GM12878 (cell line): Measurements from ENCODE around the gene CFAP90. TPM values are rescaled to one million over a fixed set of nuclear protein-coding genes. Genes with fewer than 3 reads are reported as not detected.

Source experiments
- ATAC-seq: fragments of 200-7000 bp; cut with Tn5 transposase; 3 replicates; pipeline ENCODE4 v1.9.1; 2020; ENCODE audit warnings: mild to moderate bottlenecking, moderate library complexity
- BruUV-seq: library from RNA; stranded (reverse); fragments of 400-500 nt; replicated peaks from 2 replicates; lab custom pipeline; 2021; lab: Mats Ljungman, UMichigan
- CTCF ChIA-PET: fragments of 300-600 bp; sonication (Branson Sonifier 250); formaldehyde crosslinking; extraction: SDS; loops from one replicate; lab custom pipeline; 2021; ENCODE audit warnings: inconsistent platforms; lab: Yijun Ruan, JAX
- POLR2A ChIA-PET: fragments of 350-600 bp; formaldehyde crosslinking; extraction: SDS; loops from one replicate; lab custom pipeline; 2021; ENCODE audit warnings: inconsistent platforms; lab: Charles Lee
- RAD21 ChIA-PET: fragments of 300-600 bp; sonication (Branson Sonifier 250); formaldehyde crosslinking; loops from one replicate; lab custom pipeline; 2023; ENCODE audit warnings: antibody characterized with exemption; ENCODE audit not compliant: unreplicated experiment; lab: Charles Lee
- SMC1A ChIA-PET: fragments of 300-600 bp; sonication (Branson Sonifier 250); formaldehyde crosslinking; loops from one replicate; lab custom pipeline; 2023; ENCODE audit not compliant: unreplicated experiment, uncharacterized antibody; lab: Charles Lee
- DNase-seq: peaks from one replicate; pipeline ENCODE4 v3.0.0-alpha.2; 2011; ENCODE audit warnings: low read depth, low spot score
- FAIRE-seq: peaks from 3 replicates; lab custom pipeline; 2011; peaks lifted over from hg19 to GRCh38; lab: Jason Lieb, UNC
- H2AFZ ChIP-seq: 2 replicates; pipeline ENCODE4 v1.6.0; 2011; ENCODE audit warnings: low read depth, low read length, control low read depth; ENCODE audit not compliant: control insufficient read depth
- H3K27ac ChIP-seq: 2 replicates; pipeline ENCODE4 v1.5.1; 2011; ENCODE audit warnings: control low read depth; ENCODE audit not compliant: control insufficient read depth, insufficient read depth
- H3K27me3 ChIP-seq, 2 experiments: replicated peaks in 1 of 2; 2 replicates each; pipeline versions ENCODE4 v1.6.0 to v1.6.1; 2011; ENCODE audit warnings: low read length in 1 of 2; ENCODE audit not compliant: control insufficient read depth in 2 of 2, insufficient read depth in 2 of 2
- H3K36me3 ChIP-seq, 2 experiments: 2 replicates each; pipeline ENCODE4 v1.5.1; 2011; ENCODE audit warnings: low read length in 1 of 2; ENCODE audit not compliant: control insufficient read depth in 2 of 2, insufficient read depth in 2 of 2
- H3K4me1 ChIP-seq: 2 replicates; pipeline ENCODE4 v1.6.1; 2011; ENCODE audit warnings: mild to moderate bottlenecking, low read length, moderate library complexity, mixed read lengths; ENCODE audit not compliant: control insufficient read depth, insufficient read depth
- H3K4me2 ChIP-seq: 2 replicates; pipeline ENCODE4 v1.6.0; 2011; ENCODE audit warnings: control low read depth; ENCODE audit not compliant: control insufficient read depth, insufficient read depth
- H3K4me3 ChIP-seq: fragments of 200-600 bp; sonication (generic); 2 replicates; pipeline ENCODE4 v1.5.1; 2016
- H3K79me2 ChIP-seq: 2 replicates; pipeline ENCODE4 v1.6.0; 2011; ENCODE audit warnings: low read length; ENCODE audit not compliant: control insufficient read depth, insufficient read depth
- H3K9ac ChIP-seq: 2 replicates; pipeline ENCODE4 v1.8.0; 2011; ENCODE audit warnings: low read length, control low read depth, mixed read lengths; ENCODE audit not compliant: control insufficient read depth, insufficient read depth
- H3K9me3 ChIP-seq: replicated peaks from 3 replicates; pipeline ENCODE4 v1.5.1; 2011; ENCODE audit warnings: mild to moderate bottlenecking, low read length; ENCODE audit not compliant: control insufficient read depth, insufficient read depth
- H4K20me1 ChIP-seq: 2 replicates; pipeline ENCODE4 v1.6.0; 2011; ENCODE audit not compliant: control insufficient read depth, insufficient read depth
- ETV6 ChIP-seq, 2 experiments: fragments of 450-650 bp in 1 of 2; IDR thresholded peaks in 1 of 2; conservative IDR thresholded peaks in 1 of 2; 2 replicates each; pipeline ENCODE4 v1.6.1; 2014; ENCODE audit warnings: antibody characterized with exemption in 1 of 2, borderline replicate concordance in 1 of 2, low read depth in 1 of 2, mild to moderate bottlenecking in 1 of 2, moderate library complexity in 1 of 2
- JUNB ChIP-seq: IDR thresholded peaks from 2 replicates; pipeline ENCODE4 v1.6.1; 2016; ENCODE audit warnings: antibody characterized with exemption, mild to moderate bottlenecking
- NBN ChIP-seq: fragments of 450-650 bp; IDR thresholded peaks from 2 replicates; pipeline ENCODE4 v1.6.1; 2016
- POLR2A ChIP-seq: IDR thresholded peaks from 2 replicates; pipeline ENCODE4 v1.6.1; 2011; ENCODE audit warnings: low read depth, mild to moderate bottlenecking, low read length
- POLR2AphosphoS5 ChIP-seq: IDR thresholded peaks from 2 replicates; pipeline ENCODE4 v1.6.1; 2011; ENCODE audit warnings: mild to moderate bottlenecking, low read length, inconsistent platforms
- RAD21 ChIP-seq: IDR thresholded peaks from 2 replicates; pipeline ENCODE4 v1.6.1; 2011; ENCODE audit warnings: mild to moderate bottlenecking, low read depth, low read length, moderate library complexity; ENCODE audit not compliant: insufficient read depth
- SPI1 ChIP-seq: IDR thresholded peaks from 2 replicates; pipeline ENCODE4 v1.6.1; 2011; ENCODE audit warnings: low read depth, mild to moderate bottlenecking, low read length, moderate library complexity, borderline replicate concordance; ENCODE audit not compliant: insufficient read depth
- SRF ChIP-seq, 2 experiments: IDR thresholded peaks; 2 replicates each; pipeline ENCODE4 v1.6.1; 2011; ENCODE audit warnings: low read depth in 2 of 2, low read length in 2 of 2, mild to moderate bottlenecking in 1 of 2, moderate library complexity in 1 of 2
- STAT1 ChIP-seq: fragments of 450-650 bp; conservative IDR thresholded peaks from 2 replicates; pipeline ENCODE4 v1.6.1; 2014; ENCODE audit warnings: antibody characterized with exemption, mild to moderate bottlenecking
- SUPT20H ChIP-seq: IDR thresholded peaks from 2 replicates; pipeline ENCODE4 v1.6.1; 2011; ENCODE audit warnings: low read depth, mild to moderate bottlenecking, low read length, moderate library complexity, borderline replicate concordance; ENCODE audit not compliant: control insufficient read depth
- TCF7 ChIP-seq: IDR thresholded peaks from 2 replicates; pipeline ENCODE4 v1.6.1; 2014; ENCODE audit warnings: antibody characterized with exemption, borderline replicate concordance
- WGBS: methylation state at CpG from one replicate; pipeline ENCODE4 v1.1.6; 2016; ENCODE audit warnings: low lambda C conversion rate; ENCODE audit not compliant: insufficient replicate concordance, insufficient coverage; ENCODE audit errors: missing lambda C conversion rate; 5-methylcytosine and 5-hydroxymethylcytosine counted together
- in situ Hi-C: fragments of 300-500 bp; cut with MboI; formaldehyde crosslinking; loops from 9 replicates; pipeline ENCODE4 v1.14.3; 2018; ENCODE audit warnings: mixed read lengths
- intact Hi-C: fragments of 100-400 bp; cut with micrococcal nuclease; formaldehyde crosslinking; loops from one replicate; pipeline ENCODE4 v1.14.2; 2022; ENCODE audit not compliant: unreplicated experiment
- polyA plus RNA-seq, 11 experiments: library from polyadenylated mRNA; depleted of rRNA in 4 of 11; unstranded in 6 of 11; stranded (reverse) in 5 of 11; fragments of >200 nt; fragmentation: Nextera tagmentation in 4 of 11; fragmentation: Illumina TruSeq in 1 of 11; extraction: Ambion mirVana in 4 of 11; extraction: Trizol in 1 of 11; gene quantifications; 1 replicate in 1 of 11; 2 replicates in 10 of 11; pipeline versions ENCODE4 v1.2.1 to v1.2.3, GENCODE V29; 2011 to 2016; ENCODE audit warnings: inconsistent platforms in 2 of 11, missing spikeins in 2 of 11, low read depth in 1 of 11
- total RNA-seq, 4 experiments: library from RNA; depleted of rRNA in 3 of 4; stranded (reverse); fragments of >200 nt in 3 of 4; fragmentation: Illumina TruSeq in 1 of 4; extraction: Trizol in 1 of 4; gene quantifications; 2 replicates each; pipeline versions ENCODE4 v1.2.1 to v1.2.3, GENCODE V29; 2013 to 2021
- TF ChIP-seq, protein P1 (sequence below): fragments of 450-650 bp; conservative IDR thresholded peaks from 2 replicates; pipeline ENCODE4 v1.6.1; 2017; ENCODE audit warnings: mild to moderate bottlenecking, moderate library complexity
- TF ChIP-seq, protein P2 (sequence below): IDR thresholded peaks from 2 replicates; pipeline ENCODE4 v1.6.1; 2012; ENCODE audit warnings: low read depth, low read length, improper control_type of control experiment
- TF ChIP-seq, protein P3 (sequence below): fragments of 450-650 bp; IDR thresholded peaks from 2 replicates; pipeline ENCODE4 v1.6.1; 2017; ENCODE audit warnings: mild to moderate bottlenecking, low read depth, inconsistent platforms; ENCODE audit not compliant: poor library complexity, severe bottlenecking
- TF ChIP-seq, protein P4 (sequence below): IDR thresholded peaks from 2 replicates; pipeline ENCODE4 v1.6.1; 2012; ENCODE audit warnings: mild to moderate bottlenecking, low read depth, low read length

The CFAP90 gene
- total and polyA plus RNA-seq, 10 of the 15 experiments (the other 5 are each of a cell fraction or from before 2014, with no cell fraction given): not detected

DNA sequence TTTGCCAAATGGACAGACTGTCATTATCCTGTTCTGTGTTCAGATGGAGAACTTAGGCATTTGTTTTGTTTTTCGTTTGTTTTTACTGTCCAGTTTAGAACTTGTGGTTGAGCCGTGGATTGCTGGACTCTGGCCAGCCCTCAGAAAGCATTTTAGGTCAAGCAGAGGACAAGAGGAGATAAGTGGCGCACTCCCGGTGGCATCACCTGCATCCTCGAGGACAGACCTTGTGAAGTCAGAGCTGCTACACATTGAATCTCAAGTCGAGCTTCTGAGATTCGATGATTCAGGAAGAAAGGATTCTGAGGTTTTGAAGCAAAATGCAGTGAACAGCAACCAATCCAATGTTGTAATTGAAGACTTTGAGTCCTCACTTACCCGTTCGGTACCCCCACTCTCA, 26.9 kb upstream of the CFAP90 start (continued):
- TF ChIP-seq, protein P1, sequence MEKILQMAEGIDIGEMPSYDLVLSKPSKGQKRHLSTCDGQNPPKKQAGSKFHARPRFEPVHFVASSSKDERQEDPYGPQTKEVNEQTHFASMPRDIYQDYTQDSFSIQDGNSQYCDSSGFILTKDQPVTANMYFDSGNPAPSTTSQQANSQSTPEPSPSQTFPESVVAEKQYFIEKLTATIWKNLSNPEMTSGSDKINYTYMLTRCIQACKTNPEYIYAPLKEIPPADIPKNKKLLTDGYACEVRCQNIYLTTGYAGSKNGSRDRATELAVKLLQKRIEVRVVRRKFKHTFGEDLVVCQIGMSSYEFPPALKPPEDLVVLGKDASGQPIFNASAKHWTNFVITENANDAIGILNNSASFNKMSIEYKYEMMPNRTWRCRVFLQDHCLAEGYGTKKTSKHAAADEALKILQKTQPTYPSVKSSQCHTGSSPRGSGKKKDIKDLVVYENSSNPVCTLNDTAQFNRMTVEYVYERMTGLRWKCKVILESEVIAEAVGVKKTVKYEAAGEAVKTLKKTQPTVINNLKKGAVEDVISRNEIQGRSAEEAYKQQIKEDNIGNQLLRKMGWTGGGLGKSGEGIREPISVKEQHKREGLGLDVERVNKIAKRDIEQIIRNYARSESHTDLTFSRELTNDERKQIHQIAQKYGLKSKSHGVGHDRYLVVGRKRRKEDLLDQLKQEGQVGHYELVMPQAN: no peak

DNA sequence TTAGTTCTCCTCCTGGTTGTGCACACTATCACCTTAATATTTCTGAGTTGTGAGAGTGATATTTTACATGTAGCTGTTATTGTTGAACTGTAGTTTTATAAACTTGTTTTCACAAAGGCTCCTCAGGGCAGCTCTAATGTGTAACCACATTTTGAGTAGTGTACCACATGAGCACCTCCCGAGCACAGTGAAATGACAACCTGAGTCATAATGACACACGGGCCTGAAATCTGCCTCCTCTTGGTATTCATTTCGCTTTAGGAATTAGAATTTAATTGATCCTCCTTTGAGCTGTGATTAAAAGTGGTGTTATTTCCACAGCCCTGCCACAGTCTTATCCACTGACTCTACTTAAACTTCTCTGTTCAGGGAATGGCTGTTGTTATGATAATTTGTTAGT, 25.9 kb upstream of the CFAP90 start:
- Histone ChIP-seq H3K9me3 (no peaks in the 10 kb centered on the region), H3K27me3 (no peaks in the 10 kb centered on the region), H3K79me2 (peaks cover 27% of the 10 kb centered on the region), H2AFZ (no peak overlapping the region), H4K20me1 (0 out of 2 replicates have a peak, but pooled peaks cover 3% of the 10 kb centered on the region), H3K27ac (no peak overlapping the region; the same call in 1 of the 2 replicates), H3K4me1 (peaks cover 43% of the 10 kb centered on the region), H3K9ac (no peak overlapping the region), H3K4me3 (no peak overlapping the region), H3K36me3 (peaks cover 14 to 34% of the 10 kb centered on the region in 2 experiments), H3K4me2 (peak overlapping the region; percentile 38; the same call in 1 of the 2 replicates)
- ChIA-PET POLR2A (interaction anchor here (0.5 kb wide), 1 partner anchor 1735 kb away, joined by 3 read pairs; no protein-coding TSS in a partner anchor), RAD21 (interaction anchor here (2.3 kb wide), 2 partner anchors 10 kb away, joined by 8 to 9 read pairs; no protein-coding TSS in a partner anchor), CTCF (interaction anchor here (0.8 to 9.9 kb wide), 3 partner anchors 9 to 20 kb away, joined by 3 to 92 read pairs (median 3); no protein-coding TSS in a partner anchor), SMC1A (interaction anchor here (2.0 kb wide), 1 partner anchor 8 kb away, joined by 9 read pairs; the partner anchor contains the start of genes FASTKD3 and MTRR)
- in situ Hi-C loops: no loop called here
- WGBS: 0% methylated on average over 3 of the region's 3 CpGs
- BruUV-seq: no TSS peak
- DNase-seq: no peak
- FAIRE-seq: no peak
- intact Hi-C loops: no loop called here
- ATAC-seq: peak; percentile 74
- TF ChIP-seq POLR2A (no peak), SRF (IDR thresholded peaks at IDR 0.05; ENCODE audit: low read depth in 2 of 2, low read length in 2 of 2) (no peak), NBN (no peak), RAD21 (no peak), STAT1 (no peak), ETV6 (conservative IDR thresholded peaks at IDR 0.05 in 1 of 2, IDR thresholded peaks at IDR 0.05 in 1 of 2; ENCODE audit: borderline replicate concordance in 1 of 2, low read depth in 1 of 2) (no peak), TCF7 (no peak), POLR2AphosphoS5 (no peak), SPI1 (no peak), SUPT20H (no peak), JUNB (peak; percentile 89)
- TF ChIP-seq, protein P2, sequence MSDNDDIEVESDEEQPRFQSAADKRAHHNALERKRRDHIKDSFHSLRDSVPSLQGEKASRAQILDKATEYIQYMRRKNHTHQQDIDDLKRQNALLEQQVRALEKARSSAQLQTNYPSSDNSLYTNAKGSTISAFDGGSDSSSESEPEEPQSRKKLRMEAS: no peak
- TF ChIP-seq, protein P3, sequence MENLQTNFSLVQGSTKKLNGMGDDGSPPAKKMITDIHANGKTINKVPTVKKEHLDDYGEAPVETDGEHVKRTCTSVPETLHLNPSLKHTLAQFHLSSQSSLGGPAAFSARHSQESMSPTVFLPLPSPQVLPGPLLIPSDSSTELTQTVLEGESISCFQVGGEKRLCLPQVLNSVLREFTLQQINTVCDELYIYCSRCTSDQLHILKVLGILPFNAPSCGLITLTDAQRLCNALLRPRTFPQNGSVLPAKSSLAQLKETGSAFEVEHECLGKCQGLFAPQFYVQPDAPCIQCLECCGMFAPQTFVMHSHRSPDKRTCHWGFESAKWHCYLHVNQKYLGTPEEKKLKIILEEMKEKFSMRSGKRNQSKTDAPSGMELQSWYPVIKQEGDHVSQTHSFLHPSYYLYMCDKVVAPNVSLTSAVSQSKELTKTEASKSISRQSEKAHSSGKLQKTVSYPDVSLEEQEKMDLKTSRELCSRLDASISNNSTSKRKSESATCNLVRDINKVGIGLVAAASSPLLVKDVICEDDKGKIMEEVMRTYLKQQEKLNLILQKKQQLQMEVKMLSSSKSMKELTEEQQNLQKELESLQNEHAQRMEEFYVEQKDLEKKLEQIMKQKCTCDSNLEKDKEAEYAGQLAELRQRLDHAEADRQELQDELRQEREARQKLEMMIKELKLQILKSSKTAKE: no peak
- TF ChIP-seq, protein P4, sequence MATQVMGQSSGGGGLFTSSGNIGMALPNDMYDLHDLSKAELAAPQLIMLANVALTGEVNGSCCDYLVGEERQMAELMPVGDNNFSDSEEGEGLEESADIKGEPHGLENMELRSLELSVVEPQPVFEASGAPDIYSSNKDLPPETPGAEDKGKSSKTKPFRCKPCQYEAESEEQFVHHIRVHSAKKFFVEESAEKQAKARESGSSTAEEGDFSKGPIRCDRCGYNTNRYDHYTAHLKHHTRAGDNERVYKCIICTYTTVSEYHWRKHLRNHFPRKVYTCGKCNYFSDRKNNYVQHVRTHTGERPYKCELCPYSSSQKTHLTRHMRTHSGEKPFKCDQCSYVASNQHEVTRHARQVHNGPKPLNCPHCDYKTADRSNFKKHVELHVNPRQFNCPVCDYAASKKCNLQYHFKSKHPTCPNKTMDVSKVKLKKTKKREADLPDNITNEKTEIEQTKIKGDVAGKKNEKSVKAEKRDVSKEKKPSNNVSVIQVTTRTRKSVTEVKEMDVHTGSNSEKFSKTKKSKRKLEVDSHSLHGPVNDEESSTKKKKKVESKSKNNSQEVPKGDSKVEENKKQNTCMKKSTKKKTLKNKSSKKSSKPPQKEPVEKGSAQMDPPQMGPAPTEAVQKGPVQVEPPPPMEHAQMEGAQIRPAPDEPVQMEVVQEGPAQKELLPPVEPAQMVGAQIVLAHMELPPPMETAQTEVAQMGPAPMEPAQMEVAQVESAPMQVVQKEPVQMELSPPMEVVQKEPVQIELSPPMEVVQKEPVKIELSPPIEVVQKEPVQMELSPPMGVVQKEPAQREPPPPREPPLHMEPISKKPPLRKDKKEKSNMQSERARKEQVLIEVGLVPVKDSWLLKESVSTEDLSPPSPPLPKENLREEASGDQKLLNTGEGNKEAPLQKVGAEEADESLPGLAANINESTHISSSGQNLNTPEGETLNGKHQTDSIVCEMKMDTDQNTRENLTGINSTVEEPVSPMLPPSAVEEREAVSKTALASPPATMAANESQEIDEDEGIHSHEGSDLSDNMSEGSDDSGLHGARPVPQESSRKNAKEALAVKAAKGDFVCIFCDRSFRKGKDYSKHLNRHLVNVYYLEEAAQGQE: no peak
